SK-MEL-5 (cell line): ENCODE results near the gene ACSL6. TPM values are rescaled to one million over a fixed set of nuclear protein-coding genes. Genes with fewer than 3 reads are reported as not detected.

Experiments used
- DNase-seq: peaks from one replicate; pipeline ENCODE4 v3.0.0-alpha.2; 2016; ENCODE audit warnings: low read depth, low spot score
- in situ Hi-C: cut with HindIII; loops from 2 replicates; pipeline ENCODE4 v1.10.0; 2016; ENCODE audit warnings: low sequenced_read_pairs, high pct_unique_total_duplicates, low pct_unique_long_range_greater_than_20kb
- total RNA-seq: library from RNA; depleted of rRNA; stranded (reverse); fragments of >200 nt; shearing (Covaris generic); gene quantifications from 2 replicates; pipeline ENCODE4 v1.2.3, GENCODE V29; 2014

ACSL6 gene
- total RNA-seq, 1 experiment from 2014 or later = 0.45 TPM

DNA sequence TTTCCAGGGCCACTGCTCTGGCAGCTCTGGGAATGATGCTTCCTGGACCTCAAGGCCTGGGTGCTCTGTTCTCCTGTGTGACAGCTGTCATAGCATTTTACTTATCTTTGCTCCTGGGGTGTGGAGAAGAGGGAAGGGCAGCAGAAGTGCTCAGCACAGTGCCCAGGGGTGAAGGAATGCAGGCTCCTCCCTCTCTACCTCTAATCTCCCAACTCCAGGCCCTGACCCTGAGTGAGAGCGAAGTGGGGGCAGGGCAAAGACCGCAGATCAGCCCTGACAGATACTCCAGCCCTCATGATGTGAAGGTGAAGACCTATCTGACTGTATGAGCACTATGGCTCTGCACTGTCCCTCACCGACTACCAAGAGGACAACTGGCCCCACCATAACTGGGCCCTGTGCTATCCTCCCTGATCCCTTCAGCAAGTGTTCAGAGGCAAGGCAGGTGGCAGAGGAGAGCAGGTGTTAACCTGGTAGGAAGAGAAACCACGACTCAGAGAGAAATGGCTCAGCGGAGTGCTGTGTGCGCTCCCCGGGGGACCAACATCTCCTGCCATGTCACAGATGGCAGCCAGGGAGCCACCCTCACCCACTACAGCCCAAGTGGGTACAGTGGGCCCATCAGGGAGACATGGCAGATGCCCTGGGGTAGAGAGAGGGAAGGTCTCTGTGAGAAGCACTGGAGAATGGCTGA lies 16.8 kb downstream of the ACSL6 start:
- no peak for DNase-seq
- in situ Hi-C loops = no loop called here

DNA sequence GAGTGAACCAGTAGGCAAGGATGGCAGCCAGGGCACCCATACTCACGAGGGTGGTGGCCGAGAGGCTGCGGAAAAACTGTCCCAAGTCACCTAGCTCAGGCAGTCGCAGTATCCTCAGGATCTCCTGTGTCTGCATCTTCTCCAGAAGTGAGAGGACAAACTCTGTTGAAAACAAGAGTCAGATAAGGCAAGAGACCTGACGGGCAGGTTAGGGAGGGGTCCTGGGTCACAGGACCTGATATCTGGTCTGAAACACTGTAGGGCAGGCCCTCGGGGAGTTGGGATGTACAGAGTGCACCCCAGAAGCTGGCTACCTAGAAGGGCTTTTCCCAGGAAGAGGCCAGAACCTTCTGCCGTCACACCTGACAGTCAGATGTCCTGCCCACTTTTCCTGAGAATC lies 17.4 kb downstream of the ACSL6 start:
- DNase-seq = no peak
- in situ Hi-C loops = no loop called here

DNA sequence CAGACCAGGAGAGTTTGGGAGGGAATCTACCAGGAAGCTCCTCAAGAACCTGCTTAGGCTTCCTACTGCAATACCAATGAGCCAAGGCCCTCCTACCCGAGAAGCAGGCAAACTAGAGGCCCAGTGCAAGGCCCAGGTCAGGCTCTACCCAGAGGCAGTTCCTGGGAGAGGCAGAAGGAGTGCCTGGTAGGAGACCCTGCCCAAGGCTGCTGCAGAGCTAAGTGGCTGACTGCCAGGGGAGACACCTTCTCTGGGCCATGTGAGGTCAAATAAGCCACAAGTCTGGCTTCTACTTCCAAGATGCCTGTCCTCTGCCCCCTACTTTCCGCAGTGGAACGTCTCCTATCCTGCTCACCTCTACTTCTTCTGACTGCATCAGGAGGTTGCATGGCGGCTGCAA lies 17.8 kb downstream of the ACSL6 start:
- DNase-seq = no peak
- in situ Hi-C loops = no loop called here

GRCh38 chr5:131992370-131992769 lies 19.1 kb downstream of the ACSL6 start:
- in situ Hi-C loops = no loop called here
- DNase-seq = no peak

- DNase-seq = no peak
- in situ Hi-C loops = no loop called here
Measured at GRCh38 chr5:131991593-131992324, 19.7 kb downstream of the ACSL6 start.

GRCh38 chr5:131990716-131991115 lies 20.7 kb downstream of the ACSL6 start:
- in situ Hi-C loops = no loop called here
- DNase-seq = no peak

DNA sequence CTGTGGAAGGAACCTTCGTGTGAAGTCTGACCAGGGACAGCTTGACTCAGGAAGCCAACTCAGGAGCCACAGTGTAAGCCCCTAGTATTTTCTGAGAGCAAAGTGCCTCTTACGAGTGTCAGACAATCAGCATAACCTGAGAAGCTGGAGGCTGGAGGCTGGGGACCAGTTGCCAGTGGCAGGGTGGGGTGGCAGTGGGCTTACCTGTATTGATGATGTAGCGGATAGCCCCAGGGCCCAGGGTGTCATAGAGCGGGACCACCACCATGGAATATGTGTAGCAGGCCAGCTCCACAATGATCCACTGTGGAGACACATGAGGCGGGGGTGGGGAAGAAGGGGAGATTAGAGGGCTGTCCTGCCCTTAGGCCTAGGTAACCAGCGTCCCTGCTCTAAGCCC lies 22.9 kb downstream of the ACSL6 start:
- no peak for DNase-seq
- in situ Hi-C loops = no loop called here

DNA sequence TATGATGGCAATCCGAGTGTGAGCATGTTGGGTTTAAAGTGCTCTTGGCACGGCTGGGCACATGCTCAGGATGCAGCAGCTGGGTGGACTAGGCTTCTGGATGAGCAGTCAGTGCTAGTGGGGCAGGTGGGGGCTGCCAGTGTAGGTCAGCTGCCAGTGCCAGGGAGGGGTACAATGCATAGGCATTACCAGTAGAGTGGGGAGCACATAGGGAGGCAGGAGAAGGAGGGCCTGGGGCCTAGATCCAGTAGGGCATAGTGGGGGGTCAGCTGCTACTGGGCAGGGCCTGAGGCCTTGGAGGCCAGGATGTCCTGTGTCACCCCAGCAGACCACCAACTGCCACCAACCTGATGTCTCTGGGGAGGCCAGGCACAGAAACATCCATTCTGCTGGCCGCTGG lies 24.2 kb downstream of the ACSL6 start:
- no peak for DNase-seq
- in situ Hi-C loops = no loop called here

GRCh38 chr5:131986161-131986912 lies 25.1 kb downstream of the ACSL6 start:
- in situ Hi-C loops = no loop called here
- no peak for DNase-seq

DNA sequence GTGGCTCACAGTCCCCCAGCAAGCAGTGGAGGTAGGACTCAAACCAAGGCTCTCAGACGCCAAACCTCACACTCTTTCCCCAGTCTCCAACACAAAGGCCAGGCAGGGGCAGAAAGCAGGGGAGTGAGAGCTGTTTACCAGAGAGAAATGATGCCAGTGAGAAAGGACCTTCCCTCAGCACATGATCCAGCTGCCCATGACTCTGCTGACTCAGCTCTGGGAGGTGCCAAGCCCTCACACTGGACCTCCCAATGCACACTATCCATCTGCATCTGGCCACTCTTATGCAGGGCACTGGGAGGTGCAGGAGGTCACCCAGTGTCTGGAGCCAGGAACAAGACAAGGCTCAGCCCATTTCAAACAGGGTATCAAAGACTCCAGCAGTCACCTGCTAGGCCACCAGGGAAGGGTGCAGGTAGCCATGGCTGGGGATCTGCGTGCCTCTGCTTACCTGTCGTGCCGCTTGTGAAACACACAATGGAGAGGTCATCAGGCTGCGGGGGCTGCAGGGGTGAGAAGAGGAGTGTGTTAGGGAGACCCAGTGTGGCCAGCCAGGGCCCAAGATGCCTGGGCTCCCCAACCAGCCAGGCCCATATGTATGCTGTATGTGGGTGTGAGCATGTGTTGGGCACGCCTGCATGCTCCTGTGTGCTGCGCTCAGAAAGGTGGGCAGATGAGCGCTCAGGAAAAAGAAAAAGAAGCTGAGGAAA lies 26.3 kb downstream of the ACSL6 start:
- in situ Hi-C loops = no loop called here

DNA sequence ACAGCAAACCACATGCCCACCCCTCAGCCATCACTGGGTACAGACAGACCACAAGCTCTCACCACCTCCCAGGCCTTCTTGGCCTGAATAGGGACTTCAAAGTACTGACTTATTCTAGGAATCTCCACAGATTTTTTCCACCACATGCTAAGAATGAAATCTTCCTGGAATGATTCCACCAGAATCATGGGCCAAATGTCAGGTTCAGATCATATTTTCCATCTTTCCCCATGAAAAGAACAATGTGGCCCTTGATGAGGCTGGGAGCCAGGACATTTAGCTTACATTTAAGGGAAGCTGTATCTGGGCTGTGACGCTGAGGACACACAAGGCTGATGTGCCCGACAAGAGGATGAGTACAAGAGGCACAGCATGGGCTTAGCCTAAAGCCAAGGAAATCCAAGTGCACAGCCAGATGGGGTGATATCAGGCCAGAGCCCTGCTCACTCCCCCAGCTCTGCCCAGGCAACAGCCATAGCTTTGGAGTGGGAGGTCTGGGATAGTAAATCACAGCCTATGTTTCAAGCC lies 28.1 kb downstream of the ACSL6 start:
- in situ Hi-C loops = no loop called here
- DNase-seq = peak; percentile 52

More for the DNA sequence above, 26.3 kb downstream of the ACSL6 start:
- DNase-seq = no peak

GRCh38 chr5:131981516-131981915 lies 29.9 kb downstream of the ACSL6 start:
- in situ Hi-C loops = no loop called here
- DNase-seq = no peak

GRCh38 chr5:131980696-131981095 lies 30.8 kb downstream of the ACSL6 start:
- DNase-seq = no peak
- in situ Hi-C loops = no loop called here

GRCh38 chr5:131979816-131980215 lies 31.6 kb downstream of the ACSL6 start:
- in situ Hi-C loops = no loop called here

DNA sequence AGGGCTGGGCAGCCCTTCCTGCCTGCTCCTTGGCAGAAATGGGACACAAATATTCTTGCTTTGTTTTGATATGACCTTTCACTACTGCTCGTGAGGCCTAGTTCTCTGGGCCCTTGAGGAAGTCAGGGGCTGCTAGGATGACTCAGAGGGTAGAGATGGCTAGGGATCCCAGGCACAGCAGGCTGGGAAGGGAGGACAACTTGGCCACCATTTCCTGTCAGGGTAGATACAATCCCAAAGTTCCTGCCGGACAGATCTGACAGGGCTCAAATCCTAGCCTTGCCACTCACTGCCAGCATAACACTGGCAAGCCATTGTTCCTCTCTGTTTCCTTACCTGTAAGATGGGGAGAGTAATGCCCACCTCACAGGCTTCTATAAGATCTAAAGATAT lies 34.2 kb downstream of the ACSL6 start:
- DNase-seq = no peak
- in situ Hi-C loops = no loop called here

More at GRCh38 chr5:131979816-131980215, 31.6 kb downstream of the ACSL6 start:
- no peak for DNase-seq

GRCh38 chr5:131976414-131977211 lies 34.8 kb downstream of the ACSL6 start:
- no peak for DNase-seq
- in situ Hi-C loops = no loop called here
